BLaER1 treated with 17β-estradiol and CSF1 and Interleukin-3, amounts not matched to agents 10 nM and 100 nM (cell line): Measurements from ENCODE around the gene LIN7A.

Experiments used
- H3K27ac ChIP-seq, 11 experiments: shearing (Covaris generic); formaldehyde crosslinking; 2 replicates each; pipeline ENCODE4 v1.8.1; 2022
- H3K27me3 ChIP-seq, 11 experiments: shearing (Covaris generic); formaldehyde crosslinking; 2 replicates each; pipeline ENCODE4 v1.8.1; 2022
- H3K36me3 ChIP-seq, 11 experiments: shearing (Covaris generic); formaldehyde crosslinking; 2 replicates each; pipeline ENCODE4 v1.8.1; 2022
- H3K4me1 ChIP-seq, 10 experiments: shearing (Covaris generic); formaldehyde crosslinking; 2 replicates each; pipeline ENCODE4 v1.8.1; 2022
- H3K4me2 ChIP-seq, 11 experiments: shearing (Covaris generic); formaldehyde crosslinking; 2 replicates each; pipeline ENCODE4 v1.8.1; 2022
- H3K4me3 ChIP-seq, 10 experiments: shearing (Covaris generic); formaldehyde crosslinking; 2 replicates each; pipeline ENCODE4 v1.8.1; 2022
- H3K9ac ChIP-seq, 11 experiments: shearing (Covaris generic); formaldehyde crosslinking; 2 replicates each; pipeline ENCODE4 v1.8.1; 2022
- H3K9me3 ChIP-seq, 11 experiments: shearing (Covaris generic); formaldehyde crosslinking; replicated peaks in 1 of 11; 2 replicates each; pipeline ENCODE4 v1.8.1; 2022
- H4K20me1 ChIP-seq, 11 experiments: shearing (Covaris generic); formaldehyde crosslinking; 2 replicates each; pipeline ENCODE4 v1.8.1; 2022
- Cebpa-rat ChIP-seq, 11 experiments: shearing (Covaris generic); IDR thresholded peaks; 2 replicates each; pipeline ENCODE4 v1.8.1; 2022

LIN7A gene

GRCh38 chr12:80936353-80936641 is 1.4 kb downstream of the LIN7A start:
- Histone ChIP-seq H3K36me3 (no peaks in the 10 kb centered on the region), H3K9ac (peak overlapping the region in 8 of 11 experiments; percentile 43 to 68 (median 66); a peak in 13 of 22 replicates), H3K27me3 (peaks cover 39 to 56% (median 53%) of the 10 kb centered on the region in 11 experiments), H3K4me2 (peak overlapping the region; percentile 86 to 100 (median 98)), H3K27ac (no peak overlapping the region), H3K9me3 (0 out of 22 replicates have a peak, but pooled peaks cover 0 to 4% (median 0%) of the 10 kb centered on the region in 11 experiments), H3K4me1 (peaks cover 5 to 20% (median 11%) of the 10 kb centered on the region in 10 experiments; a peak in 8 of 20 replicates), H3K4me3 (peak overlapping the region; percentile 61 to 79 (median 68)), H4K20me1 (peaks cover 0 to 7% (median 0%) of the 10 kb centered on the region in 11 experiments; a peak in 1 of 22 replicates)
- no peak for TF ChIP-seq Cebpa-rat (IDR thresholded peaks at IDR 0.05)

GRCh38 chr12:80935111-80935510 is 2.6 kb downstream of the LIN7A start:
- H3K27ac ChIP-seq, result no peak overlapping the region
- 0 out of 22 replicates have a peak, but pooled peaks cover 0 to 4% (median 0%) of the 10 kb centered on the region in 11 experiments for H3K9me3 ChIP-seq
- no peak overlapping the region for H3K4me3 ChIP-seq
- no peak overlapping the region for H3K4me2 ChIP-seq
- peaks cover 5 to 20% (median 11%) of the 10 kb centered on the region in 10 experiments; a peak in 8 of 20 replicates for H3K4me1 ChIP-seq
- no peak overlapping the region for H3K9ac ChIP-seq
- H3K27me3 ChIP-seq, result peaks cover 39 to 56% (median 53%) of the 10 kb centered on the region in 11 experiments
- H3K36me3 ChIP-seq, result no peaks in the 10 kb centered on the region
- H4K20me1 ChIP-seq, result peaks cover 0 to 7% (median 0%) of the 10 kb centered on the region in 11 experiments; a peak in 1 of 22 replicates
- no peak for TF ChIP-seq Cebpa-rat (IDR thresholded peaks at IDR 0.05)

DNA sequence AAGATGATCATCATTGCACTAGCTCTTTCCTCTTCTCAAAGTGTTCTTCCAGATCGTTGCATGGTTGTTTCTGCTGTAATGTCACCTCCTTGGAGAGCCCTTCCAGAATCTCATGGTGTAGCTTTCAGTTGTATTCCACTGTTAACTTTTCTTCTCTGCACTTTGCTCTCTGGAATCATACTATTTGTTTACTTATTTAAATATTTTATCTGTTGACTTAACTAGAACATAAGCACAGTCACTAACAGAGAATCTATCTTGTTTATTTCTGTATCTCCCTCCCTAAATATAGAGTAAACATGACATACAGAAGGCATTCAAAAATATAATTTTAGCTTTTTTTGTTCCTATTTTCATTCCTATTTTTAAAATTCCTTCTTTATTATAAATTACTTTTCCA is 11.8 kb downstream of the LIN7A start:
- no peaks in the 10 kb centered on the region for H4K20me1 ChIP-seq
- H3K36me3 ChIP-seq, result no peaks in the 10 kb centered on the region
- no peak for TF ChIP-seq Cebpa-rat (IDR thresholded peaks at IDR 0.05)
- H3K4me2 ChIP-seq, result no peak overlapping the region
- no peaks in the 10 kb centered on the region for H3K27me3 ChIP-seq
- no peak overlapping the region for H3K9ac ChIP-seq
- H3K9me3 ChIP-seq, result peaks cover 0 to 4% (median 0%) of the 10 kb centered on the region in 11 experiments; a peak in 1 of 22 replicates
- H3K4me3 ChIP-seq, result no peak overlapping the region
- no peak overlapping the region for H3K27ac ChIP-seq
- H3K4me1 ChIP-seq, result no peaks in the 10 kb centered on the region

GRCh38 chr12:80925237-80925636 is 12.5 kb downstream of the LIN7A start:
- no peak overlapping the region for H3K4me3 ChIP-seq
- H3K27ac ChIP-seq, result no peak overlapping the region
- no peaks in the 10 kb centered on the region for H3K27me3 ChIP-seq
- H3K4me2 ChIP-seq, result no peak overlapping the region
- H3K9ac ChIP-seq, result no peak overlapping the region
- H4K20me1 ChIP-seq, result no peaks in the 10 kb centered on the region
- no peaks in the 10 kb centered on the region for H3K4me1 ChIP-seq
- no peaks in the 10 kb centered on the region for H3K36me3 ChIP-seq
- no peak for TF ChIP-seq Cebpa-rat (IDR thresholded peaks at IDR 0.05)
- H3K9me3 ChIP-seq, result peaks cover 0 to 4% (median 0%) of the 10 kb centered on the region in 11 experiments; a peak in 1 of 22 replicates

DNA sequence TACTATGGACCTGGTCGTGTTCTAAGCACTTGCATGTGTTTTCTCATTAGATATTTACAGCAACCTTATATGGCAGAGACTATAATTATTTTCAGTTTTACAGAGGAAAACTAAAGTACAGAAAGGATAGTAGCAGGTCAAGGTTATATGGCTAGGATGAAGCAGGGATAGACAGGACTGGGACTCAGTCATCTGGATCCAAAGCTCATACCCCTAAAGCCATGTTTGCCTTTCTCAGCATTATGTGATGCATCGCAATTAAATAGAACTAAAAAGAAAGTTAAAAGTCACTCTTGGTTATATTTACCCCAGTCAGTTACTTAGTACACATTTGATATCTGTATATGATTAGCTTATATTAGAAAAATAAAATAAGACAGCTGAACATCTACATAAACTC is 13.3 kb downstream of the LIN7A start:
- no peak overlapping the region for H3K4me2 ChIP-seq
- no peaks in the 10 kb centered on the region for H4K20me1 ChIP-seq
- peaks cover 0 to 4% (median 0%) of the 10 kb centered on the region in 11 experiments; a peak in 1 of 22 replicates for H3K9me3 ChIP-seq
- H3K4me1 ChIP-seq, result no peaks in the 10 kb centered on the region
- no peak overlapping the region for H3K27ac ChIP-seq
- H3K27me3 ChIP-seq, result no peaks in the 10 kb centered on the region
- no peak overlapping the region for H3K4me3 ChIP-seq
- no peaks in the 10 kb centered on the region for H3K36me3 ChIP-seq
- no peak overlapping the region for H3K9ac ChIP-seq
- no peak for TF ChIP-seq Cebpa-rat (IDR thresholded peaks at IDR 0.05)

DNA sequence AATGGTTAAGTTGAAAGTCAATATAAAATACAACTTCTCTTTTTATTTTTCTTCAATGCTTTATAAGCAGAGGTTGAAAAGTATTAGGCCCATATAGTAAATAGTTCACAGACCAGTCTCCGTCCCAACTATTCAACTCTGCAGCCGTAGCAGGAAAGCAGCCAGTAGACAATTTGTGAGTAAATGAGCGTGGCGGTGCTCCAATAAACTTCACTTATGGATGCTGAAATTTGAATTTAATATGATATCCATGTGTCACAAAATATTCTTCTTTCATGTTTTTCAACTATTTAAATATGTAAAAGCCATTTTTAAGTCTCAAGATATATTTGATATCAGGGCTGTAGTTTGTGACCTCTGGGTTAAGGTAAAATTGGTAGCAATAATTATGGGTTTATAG is 17.7 kb downstream of the LIN7A start:
- Histone ChIP-seq H3K9me3 (no peaks in the 10 kb centered on the region), H3K9ac (no peak overlapping the region), H3K4me2 (no peak overlapping the region), H4K20me1 (no peaks in the 10 kb centered on the region), H3K27me3 (no peaks in the 10 kb centered on the region), H3K27ac (no peak overlapping the region), H3K36me3 (no peaks in the 10 kb centered on the region), H3K4me1 (no peaks in the 10 kb centered on the region), H3K4me3 (no peak overlapping the region)
- no peak for TF ChIP-seq Cebpa-rat (IDR thresholded peaks at IDR 0.05)

GRCh38 chr12:80917651-80918050 is 20.1 kb downstream of the LIN7A start:
- Histone ChIP-seq H3K9me3 (no peaks in the 10 kb centered on the region), H3K27me3 (no peaks in the 10 kb centered on the region), H3K27ac (no peak overlapping the region), H3K9ac (no peak overlapping the region), H4K20me1 (no peaks in the 10 kb centered on the region), H3K4me1 (no peaks in the 10 kb centered on the region), H3K36me3 (no peaks in the 10 kb centered on the region), H3K4me2 (no peak overlapping the region), H3K4me3 (no peak overlapping the region)
- no peak for TF ChIP-seq Cebpa-rat (IDR thresholded peaks at IDR 0.05)

DNA sequence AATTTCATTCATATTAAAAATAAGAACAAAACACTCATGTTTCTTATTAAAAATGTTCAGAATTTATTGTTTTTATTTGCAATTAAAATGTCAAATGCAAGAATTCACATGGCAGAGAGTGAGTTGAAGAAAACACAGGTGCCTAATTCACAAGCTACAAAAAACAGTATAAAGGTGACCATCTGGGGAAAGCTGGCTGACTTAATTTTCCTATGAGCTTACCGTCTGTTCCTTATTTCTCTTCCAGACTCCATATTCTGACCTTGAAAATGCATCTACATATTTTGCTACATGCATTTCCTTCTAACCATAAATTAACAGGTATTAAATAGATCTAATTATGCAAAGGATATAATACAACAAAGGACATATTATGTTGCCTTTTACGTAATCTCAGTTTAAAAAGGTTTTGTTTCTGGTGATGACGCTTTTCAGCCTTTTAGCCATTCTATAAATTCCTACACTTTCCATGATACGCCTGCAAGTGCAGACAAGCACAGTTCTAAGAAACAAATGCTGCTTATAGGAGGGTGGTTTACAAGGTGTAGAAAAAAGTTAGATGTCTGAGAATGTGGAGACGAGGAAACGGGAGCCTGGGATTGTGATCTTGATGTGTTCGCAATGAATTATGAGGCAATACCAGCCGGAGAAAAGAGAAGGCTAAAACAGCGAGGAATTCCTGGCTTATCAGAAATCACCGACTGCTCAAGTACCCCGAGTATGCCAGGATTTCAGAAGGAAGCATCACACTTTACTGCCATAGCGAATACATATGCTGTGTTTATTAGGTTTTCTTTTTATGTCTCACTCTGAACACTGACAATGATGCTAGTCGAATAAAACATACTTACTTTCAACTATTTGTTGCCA is 24.6 kb downstream of the LIN7A start:
- Histone ChIP-seq H3K36me3 (no peaks in the 10 kb centered on the region), H3K27me3 (no peaks in the 10 kb centered on the region), H3K4me1 (no peaks in the 10 kb centered on the region), H3K27ac (no peak overlapping the region), H3K4me2 (no peak overlapping the region), H3K9me3 (no peaks in the 10 kb centered on the region), H3K4me3 (no peak overlapping the region), H4K20me1 (no peaks in the 10 kb centered on the region), H3K9ac (no peak overlapping the region)
- no peak for TF ChIP-seq Cebpa-rat (IDR thresholded peaks at IDR 0.05)

DNA sequence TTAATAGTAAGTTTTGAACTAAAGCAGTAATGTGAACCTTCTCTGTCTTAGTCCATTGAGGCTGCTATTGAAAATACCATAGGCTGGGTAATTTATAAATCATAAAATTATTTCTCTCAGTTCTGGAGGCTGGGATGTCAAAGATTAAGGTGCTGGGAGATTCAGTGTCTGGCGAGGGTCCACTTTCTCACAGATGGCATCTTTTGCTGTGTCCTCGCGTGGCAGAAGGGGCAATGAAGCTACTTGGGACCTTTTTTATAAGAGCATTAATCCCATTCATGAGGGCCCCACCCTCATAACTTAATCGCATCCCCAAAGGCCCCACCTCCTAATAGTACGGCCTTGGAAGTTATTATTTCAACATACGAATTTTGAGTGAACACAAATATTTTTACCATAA is 28.4 kb downstream of the LIN7A start:
- H3K4me2 ChIP-seq, result no peak overlapping the region
- no peak overlapping the region for H3K27ac ChIP-seq
- H3K9me3 ChIP-seq, result no peaks in the 10 kb centered on the region
- TF ChIP-seq Cebpa-rat (IDR thresholded peaks at IDR 0.05), result no peak
- no peaks in the 10 kb centered on the region for H3K27me3 ChIP-seq
- no peaks in the 10 kb centered on the region for H3K4me1 ChIP-seq
- H3K36me3 ChIP-seq, result no peaks in the 10 kb centered on the region
- H3K9ac ChIP-seq, result no peak overlapping the region
- H4K20me1 ChIP-seq, result no peaks in the 10 kb centered on the region
- H3K4me3 ChIP-seq, result no peak overlapping the region

DNA sequence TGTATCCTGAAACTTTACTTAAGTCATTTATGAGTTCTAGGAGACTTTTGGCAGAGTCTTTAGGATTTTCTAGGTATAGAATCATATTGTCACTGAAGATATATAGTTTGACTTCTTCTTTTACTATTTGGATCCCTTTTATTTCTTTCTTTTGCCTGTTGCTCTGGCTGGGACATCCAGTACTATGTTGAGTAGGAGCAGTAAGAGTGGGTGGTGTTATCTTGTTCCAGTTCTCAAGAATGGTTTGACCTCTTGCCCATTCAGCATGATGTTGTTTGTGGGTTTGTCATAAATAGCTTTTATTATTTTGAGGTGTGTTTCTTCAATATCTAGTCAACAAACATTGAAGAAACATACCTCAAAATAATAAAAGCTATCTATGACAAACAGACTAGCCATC is 35.0 kb downstream of the LIN7A start:
- Histone ChIP-seq H3K4me3 (no peak overlapping the region), H3K27me3 (no peaks in the 10 kb centered on the region), H3K27ac (no peak overlapping the region), H4K20me1 (no peaks in the 10 kb centered on the region), H3K4me2 (no peak overlapping the region), H3K4me1 (no peaks in the 10 kb centered on the region), H3K36me3 (no peaks in the 10 kb centered on the region), H3K9ac (no peak overlapping the region), H3K9me3 (no peaks in the 10 kb centered on the region)
- TF ChIP-seq Cebpa-rat (IDR thresholded peaks at IDR 0.05), result no peak
